Measurements from ENCODE around the gene CROCC2. TPM values are rescaled to one million over a fixed set of nuclear protein-coding genes. Genes with fewer than 3 reads are reported as not detected.

Gene CROCC2
- total RNA-seq, 1 donor from 2014 or later: 3.4 TPM

GRCh38 chr2:240955306-240956170 lies 49.4 kb downstream of the CROCC2 start:
- Histone ChIP-seq H3K4me1 (peaks cover 10% of the 10 kb centered on the region), H3K27ac (no peak overlapping the region), H3K9me3 (no peaks in the 10 kb centered on the region), H3K4me3 (no peak overlapping the region), H3K36me3 (no peaks in the 10 kb centered on the region), H3K27me3 (ENCODE audit: low read depth) (no peaks in the 10 kb centered on the region)
- TF ChIP-seq CTCF (IDR thresholded peaks at IDR 0.05): no peak
- intact Hi-C loops (cut with DNase I): no loop called here
- ATAC-seq: no peak
- no peak for DNase-seq

GRCh38 chr2:240956171-240956934 lies 50.2 kb downstream of the CROCC2 start:
- peaks cover 16% of the 10 kb centered on the region for H3K4me1 ChIP-seq
- no peak overlapping the region for H3K27ac ChIP-seq
- no peak overlapping the region for H3K4me3 ChIP-seq
- intact Hi-C loops (cut with DNase I): no loop called here
- ATAC-seq: no peak
- no peaks in the 10 kb centered on the region for H3K9me3 ChIP-seq
- H3K36me3 ChIP-seq: no peaks in the 10 kb centered on the region
- H3K27me3 ChIP-seq (ENCODE audit: low read depth): no peaks in the 10 kb centered on the region
- no peak for TF ChIP-seq CTCF (IDR thresholded peaks at IDR 0.05)
- no peak for DNase-seq

GRCh38 chr2:240956935-240957655 lies 51.0 kb downstream of the CROCC2 start:
- no peak overlapping the region for H3K4me3 ChIP-seq
- ATAC-seq (no peak), DNase-seq (no peak)
- H3K27ac ChIP-seq: no peak overlapping the region
- no peaks in the 10 kb centered on the region for H3K9me3 ChIP-seq
- intact Hi-C loops (cut with DNase I): no loop called here
- peaks cover 17% of the 10 kb centered on the region for H3K4me1 ChIP-seq
- H3K36me3 ChIP-seq: no peaks in the 10 kb centered on the region
- TF ChIP-seq CTCF (IDR thresholded peaks at IDR 0.05): no peak
- H3K27me3 ChIP-seq (ENCODE audit: low read depth): no peaks in the 10 kb centered on the region

- intact Hi-C loops (cut with DNase I): no loop called here
- ATAC-seq: no peak
- Histone ChIP-seq H3K4me3 (no peak overlapping the region), H3K4me1 (peaks cover 18% of the 10 kb centered on the region), H3K9me3 (no peaks in the 10 kb centered on the region), H3K36me3 (no peaks in the 10 kb centered on the region), H3K27ac (no peak overlapping the region), H3K27me3 (ENCODE audit: low read depth) (no peaks in the 10 kb centered on the region)
- TF ChIP-seq CTCF (IDR thresholded peaks at IDR 0.05): no peak
- no peak for DNase-seq
Observed at GRCh38 chr2:240957656-240958365, 51.7 kb downstream of the CROCC2 start.

All from lower lobe of right lung (tissue), 2 donors.